ENCODE measurements around the gene LRTM2. TPM values are rescaled to one million over a fixed set of nuclear protein-coding genes. Genes with fewer than 3 reads are reported as not detected.

LRTM2 gene
- total RNA-seq, 3 donors from 2014 or later (not counting 1 experiment from before 2014, with no cell fraction given): not detected

DNA sequence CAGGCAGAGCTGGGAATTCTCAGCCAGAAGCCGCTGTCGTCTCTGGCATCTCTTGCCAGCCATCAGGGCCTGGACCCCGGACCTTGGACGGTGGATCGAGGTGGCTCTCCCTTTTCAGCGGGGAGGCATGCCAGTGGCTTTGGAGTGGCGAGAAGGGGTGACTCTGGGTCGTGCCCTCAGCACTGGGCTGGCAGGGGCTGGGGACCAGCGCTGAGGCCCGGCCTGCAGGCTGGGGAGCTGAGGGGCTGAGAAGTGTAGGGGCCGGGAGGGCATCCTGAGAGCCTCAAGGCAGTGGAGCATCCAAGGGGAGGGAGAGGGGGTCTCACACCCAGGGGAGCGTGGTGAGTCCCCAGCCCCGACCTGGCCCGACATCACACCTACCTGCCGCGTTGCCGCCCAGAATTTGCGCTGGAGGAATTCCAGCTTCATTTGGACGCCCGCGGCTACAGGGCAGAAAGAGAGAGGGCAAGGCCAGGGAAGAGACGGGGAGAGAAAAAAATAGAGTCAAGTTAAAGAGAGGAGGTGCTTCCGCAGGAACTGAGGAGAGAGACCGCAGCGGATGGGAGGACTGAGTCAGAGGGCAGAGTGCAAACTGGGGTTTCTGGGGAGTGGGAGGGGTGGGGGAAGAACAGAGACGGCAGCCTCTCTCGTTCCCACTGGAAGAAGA lies 9.0 kb upstream of the LRTM2 start:
- H3K27ac Mint-ChIP-seq: peak overlapping the region in 1 of 2 donors; percentile 89
- Histone ChIP-seq H3K9me3 (ENCODE audit: control insufficient read depth, insufficient read depth, low read length) (no peaks in the 10 kb centered on the region), H3K4me1 (ENCODE audit: control insufficient read depth, insufficient read depth, low read length) (peaks cover 71% of the 10 kb centered on the region), H3K27ac (ENCODE audit: low read length) (peak overlapping the region; percentile 53), H3K27me3 (ENCODE audit: control insufficient read depth, insufficient read depth, low read length) (no peaks in the 10 kb centered on the region), H3K36me3 (ENCODE audit: control insufficient read depth, insufficient read depth, low read length) (no peaks in the 10 kb centered on the region), H3K4me3 (ENCODE audit: low read length) (peak overlapping the region; percentile 16)
- 86% methylated on average over 27 of the region's 27 CpGs for WGBS (ENCODE audit: insufficient coverage)
- H3K4me1 Mint-ChIP-seq: peaks cover 17 to 43% of the 10 kb centered on the region in 2 donors
- no peaks in the 10 kb centered on the region for H3K9me3 Mint-ChIP-seq
- DNase-seq (peak in 1 of 2 donors; percentile 52), ATAC-seq (peak in 1 of 3 donors; percentile 46)
- TF ChIP-seq, protein P1, sequence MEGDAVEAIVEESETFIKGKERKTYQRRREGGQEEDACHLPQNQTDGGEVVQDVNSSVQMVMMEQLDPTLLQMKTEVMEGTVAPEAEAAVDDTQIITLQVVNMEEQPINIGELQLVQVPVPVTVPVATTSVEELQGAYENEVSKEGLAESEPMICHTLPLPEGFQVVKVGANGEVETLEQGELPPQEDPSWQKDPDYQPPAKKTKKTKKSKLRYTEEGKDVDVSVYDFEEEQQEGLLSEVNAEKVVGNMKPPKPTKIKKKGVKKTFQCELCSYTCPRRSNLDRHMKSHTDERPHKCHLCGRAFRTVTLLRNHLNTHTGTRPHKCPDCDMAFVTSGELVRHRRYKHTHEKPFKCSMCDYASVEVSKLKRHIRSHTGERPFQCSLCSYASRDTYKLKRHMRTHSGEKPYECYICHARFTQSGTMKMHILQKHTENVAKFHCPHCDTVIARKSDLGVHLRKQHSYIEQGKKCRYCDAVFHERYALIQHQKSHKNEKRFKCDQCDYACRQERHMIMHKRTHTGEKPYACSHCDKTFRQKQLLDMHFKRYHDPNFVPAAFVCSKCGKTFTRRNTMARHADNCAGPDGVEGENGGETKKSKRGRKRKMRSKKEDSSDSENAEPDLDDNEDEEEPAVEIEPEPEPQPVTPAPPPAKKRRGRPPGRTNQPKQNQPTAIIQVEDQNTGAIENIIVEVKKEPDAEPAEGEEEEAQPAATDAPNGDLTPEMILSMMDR (IDR thresholded peaks at IDR 0.05): no peak
- intact Hi-C loops (cut with micrococcal nuclease): loop anchor here (5.0 kb wide), 1 partner anchor 111 kb away; no protein-coding TSS in a partner anchor
- no peaks in the 10 kb centered on the region for H3K36me3 Mint-ChIP-seq
- peak overlapping the region; percentile 70 for H3K4me3 Mint-ChIP-seq
- peaks cover 0 to 4% of the 10 kb centered on the region in 2 donors for H3K27me3 Mint-ChIP-seq (ENCODE audit: low read depth in 2 of 2)

DNA sequence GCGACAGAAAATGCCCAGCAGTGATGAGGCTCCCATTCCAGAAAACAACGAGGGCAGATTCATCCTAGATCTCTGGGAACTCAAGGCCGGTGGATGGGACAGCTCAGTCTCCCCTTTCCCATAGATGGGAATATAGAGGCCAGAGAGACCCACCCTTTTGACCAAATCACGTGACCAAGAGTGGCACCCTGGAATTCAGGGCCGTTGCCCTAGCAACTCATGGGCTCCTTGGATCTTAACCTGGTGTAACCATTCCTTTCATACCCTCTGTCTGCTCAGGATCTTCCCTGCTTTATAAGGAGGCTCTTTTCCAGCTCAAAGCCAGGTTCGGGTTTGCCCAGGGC lies 8.4 kb upstream of the LRTM2 start:
- DNase-seq: no peak
- no peaks in the 10 kb centered on the region for H3K9me3 Mint-ChIP-seq
- H3K4me1 ChIP-seq (ENCODE audit: control insufficient read depth, insufficient read depth, low read length): peaks cover 71% of the 10 kb centered on the region
- peak overlapping the region in 1 of 2 donors; percentile 89 for H3K27ac Mint-ChIP-seq
- H3K27me3 Mint-ChIP-seq (ENCODE audit: low read depth in 2 of 2): peaks cover 0 to 4% of the 10 kb centered on the region in 2 donors
- peak overlapping the region; percentile 53 for H3K27ac ChIP-seq (ENCODE audit: low read length)
- H3K27me3 ChIP-seq (ENCODE audit: control insufficient read depth, insufficient read depth, low read length): no peaks in the 10 kb centered on the region
- H3K36me3 Mint-ChIP-seq: no peaks in the 10 kb centered on the region
- H3K4me3 Mint-ChIP-seq: peak overlapping the region; percentile 70
- no peak overlapping the region for H3K4me3 ChIP-seq (ENCODE audit: low read length)
- WGBS (ENCODE audit: insufficient coverage): 85% methylated on average over 6 of the region's 6 CpGs
- intact Hi-C loops (cut with micrococcal nuclease): loop anchor here (5.0 kb wide), 1 partner anchor 110 kb away; no protein-coding TSS in a partner anchor
- peaks cover 17 to 43% of the 10 kb centered on the region in 2 donors for H3K4me1 Mint-ChIP-seq
- H3K9me3 ChIP-seq (ENCODE audit: control insufficient read depth, insufficient read depth, low read length): no peaks in the 10 kb centered on the region
- TF ChIP-seq, protein P1 (IDR thresholded peaks at IDR 0.05): no peak
- H3K36me3 ChIP-seq (ENCODE audit: control insufficient read depth, insufficient read depth, low read length): no peaks in the 10 kb centered on the region
- no peak for ATAC-seq

DNA sequence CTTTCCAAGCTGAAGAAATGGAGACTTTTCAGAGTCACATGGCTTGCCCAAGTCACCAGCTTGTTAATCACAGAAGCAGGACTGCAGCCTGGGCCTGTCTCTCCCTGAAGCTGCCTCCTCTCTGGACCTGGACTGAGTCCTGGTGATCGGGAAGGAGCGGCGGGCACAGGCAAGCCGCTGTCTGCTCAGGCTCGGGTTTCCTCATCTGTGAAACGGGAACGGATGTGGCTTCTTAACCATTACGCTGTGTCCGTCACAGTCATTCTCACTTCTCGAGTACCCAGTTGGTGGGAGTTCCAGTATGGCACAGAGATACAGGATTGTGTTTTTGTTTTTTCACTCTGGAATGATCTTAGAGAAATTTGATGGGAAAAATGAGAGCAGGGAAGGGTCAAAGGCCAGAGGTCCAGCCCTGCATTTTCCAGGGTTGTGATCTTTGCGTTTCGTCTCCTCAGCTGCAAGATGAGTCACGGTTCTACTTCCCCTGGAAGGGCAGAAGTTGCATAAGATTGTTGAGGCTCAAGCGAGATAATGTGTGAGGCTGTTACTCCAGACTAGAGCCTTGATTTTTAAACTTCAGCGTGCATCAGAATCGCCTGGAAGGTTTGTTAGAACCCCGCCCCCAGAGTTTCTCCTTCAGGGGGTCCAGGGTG lies 7.6 kb upstream of the LRTM2 start:
- H3K4me1 Mint-ChIP-seq: peaks cover 17 to 38% of the 10 kb centered on the region in 2 donors
- H3K27ac ChIP-seq (ENCODE audit: low read length): peak overlapping the region; percentile 53
- H3K4me3 ChIP-seq (ENCODE audit: low read length): no peak overlapping the region
- TF ChIP-seq, protein P1 (IDR thresholded peaks at IDR 0.05): no peak
- H3K27ac Mint-ChIP-seq: peak overlapping the region; percentile 34 to 89
- no peaks in the 10 kb centered on the region for H3K27me3 ChIP-seq (ENCODE audit: control insufficient read depth, insufficient read depth, low read length)
- ATAC-seq (peak; percentile 53 to 72 (median 58)), DNase-seq (peak in 1 of 2 donors; percentile 34)
- no peaks in the 10 kb centered on the region for H3K9me3 Mint-ChIP-seq
- intact Hi-C loops (cut with micrococcal nuclease): loop anchor here (5.0 kb wide), 1 partner anchor 110 kb away; no protein-coding TSS in a partner anchor
- H3K36me3 Mint-ChIP-seq: no peaks in the 10 kb centered on the region
- no peaks in the 10 kb centered on the region for H3K9me3 ChIP-seq (ENCODE audit: control insufficient read depth, insufficient read depth, low read length)
- peak overlapping the region; percentile 50 for H3K4me3 Mint-ChIP-seq
- peaks cover 0 to 4% of the 10 kb centered on the region in 2 donors for H3K27me3 Mint-ChIP-seq (ENCODE audit: low read depth in 2 of 2)
- H3K36me3 ChIP-seq (ENCODE audit: control insufficient read depth, insufficient read depth, low read length): no peaks in the 10 kb centered on the region
- whole genome bisulfite sequencing (ENCODE audit: insufficient coverage): 63% methylated on average over 17 of the region's 17 CpGs
- H3K4me1 ChIP-seq (ENCODE audit: control insufficient read depth, insufficient read depth, low read length): peaks cover 66% of the 10 kb centered on the region
